PFSK-1 (cell line): ENCODE data around the gene RNF175.

Source experiments
- POLR2AphosphoS5 ChIP-seq: IDR thresholded peaks from 2 replicates; pipeline ENCODE4 v1.6.1; 2012; ENCODE audit warnings: low read depth, mild to moderate bottlenecking, control low read depth, low read length, moderate library complexity
- REST ChIP-seq, 2 experiments: IDR thresholded peaks; 2 replicates each; pipeline versions ENCODE4 v1.6.1 to v1.8.0; 2011 to 2012; ENCODE audit warnings: low read depth in 2 of 2, low read length in 2 of 2, control low read depth in 1 of 2, inconsistent platforms in 1 of 2, mild to moderate bottlenecking in 1 of 2, moderate library complexity in 1 of 2; ENCODE audit not compliant: insufficient read depth in 1 of 2
- SIN3A ChIP-seq: IDR thresholded peaks from 2 replicates; pipeline ENCODE4 v1.6.1; 2012; ENCODE audit warnings: mild to moderate bottlenecking, low read length, moderate library complexity, borderline replicate concordance; ENCODE audit not compliant: insufficient read depth
- TAF1 ChIP-seq: IDR thresholded peaks from 2 replicates; pipeline ENCODE4 v1.6.1; 2012; ENCODE audit warnings: low read length, control low read depth, borderline replicate concordance; ENCODE audit not compliant: insufficient read depth

- no peak for TF ChIP-seq POLR2AphosphoS5
- no peak for TF ChIP-seq REST (IDR thresholded peaks at IDR 0.05; ENCODE audit: insufficient read depth in 1 of 2, low read depth in 2 of 2, low read length in 2 of 2)
- TF ChIP-seq TAF1, result no peak
- TF ChIP-seq SIN3A, result no peak
Measured at GRCh38 chr4:153806073-153806472, 46.2 kb upstream of the RNF175 start.
